ENCODE results near the gene HDAC4.
"Not testable (repeated sequence)": the region's sequence is repeated elsewhere in the genome, so short reads cannot be mapped to it uniquely, and the experiment has no call there.

The HDAC4 gene

GRCh38 chr2:239291475-239292350 lies 109.1 kb downstream of the HDAC4 start:
- no peak for DNase-seq

GRCh38 chr2:239290618-239291474 lies 110.0 kb downstream of the HDAC4 start:
- no peak for DNase-seq

- no peak for DNase-seq
Observed at GRCh38 chr2:239289545-239289944, 111.3 kb downstream of the HDAC4 start.

- no peak for DNase-seq
Observed at GRCh38 chr2:239288951-239289511, 111.8 kb downstream of the HDAC4 start.

- no peak for DNase-seq
Observed at GRCh38 chr2:239288237-239288636, 112.6 kb downstream of the HDAC4 start.

- no peak for DNase-seq
Observed at GRCh38 chr2:239287461-239287860, 113.4 kb downstream of the HDAC4 start.

GRCh38 chr2:239286901-239287300 lies 113.9 kb downstream of the HDAC4 start:
- DNase-seq, result no peak

GRCh38 chr2:239285932-239286230 lies 114.9 kb downstream of the HDAC4 start:
- DNase-seq, result no peak

- DNase-seq, result no peak
Observed at GRCh38 chr2:239285071-239285931, 115.5 kb downstream of the HDAC4 start.

GRCh38 chr2:239283961-239284795 lies 116.6 kb downstream of the HDAC4 start:
- no peak for DNase-seq

- DNase-seq, result no peak
Observed at GRCh38 chr2:239283288-239283945, 117.4 kb downstream of the HDAC4 start.

- no peak for DNase-seq
Observed at GRCh38 chr2:239282448-239283287, 118.2 kb downstream of the HDAC4 start.

- not testable (repeated sequence) for DNase-seq
Observed at GRCh38 chr2:239280296-239281017, 120.4 kb downstream of the HDAC4 start.

- DNase-seq, result no peak
Observed at GRCh38 chr2:239279508-239280295, 121.1 kb downstream of the HDAC4 start.

- DNase-seq, result no peak
Observed at GRCh38 chr2:239278941-239279365, 121.9 kb downstream of the HDAC4 start.

- no peak for DNase-seq
Observed at GRCh38 chr2:239278361-239278760, 122.5 kb downstream of the HDAC4 start.

- DNase-seq, result no peak
Observed at GRCh38 chr2:239277401-239278085, 123.3 kb downstream of the HDAC4 start.

GRCh38 chr2:239276851-239277250 lies 124.0 kb downstream of the HDAC4 start:
- DNase-seq, result no peak

Measured in RPMI8226 (cell line).